ENCODE measurements around the gene SIRT3.

The SIRT3 gene

DNA sequence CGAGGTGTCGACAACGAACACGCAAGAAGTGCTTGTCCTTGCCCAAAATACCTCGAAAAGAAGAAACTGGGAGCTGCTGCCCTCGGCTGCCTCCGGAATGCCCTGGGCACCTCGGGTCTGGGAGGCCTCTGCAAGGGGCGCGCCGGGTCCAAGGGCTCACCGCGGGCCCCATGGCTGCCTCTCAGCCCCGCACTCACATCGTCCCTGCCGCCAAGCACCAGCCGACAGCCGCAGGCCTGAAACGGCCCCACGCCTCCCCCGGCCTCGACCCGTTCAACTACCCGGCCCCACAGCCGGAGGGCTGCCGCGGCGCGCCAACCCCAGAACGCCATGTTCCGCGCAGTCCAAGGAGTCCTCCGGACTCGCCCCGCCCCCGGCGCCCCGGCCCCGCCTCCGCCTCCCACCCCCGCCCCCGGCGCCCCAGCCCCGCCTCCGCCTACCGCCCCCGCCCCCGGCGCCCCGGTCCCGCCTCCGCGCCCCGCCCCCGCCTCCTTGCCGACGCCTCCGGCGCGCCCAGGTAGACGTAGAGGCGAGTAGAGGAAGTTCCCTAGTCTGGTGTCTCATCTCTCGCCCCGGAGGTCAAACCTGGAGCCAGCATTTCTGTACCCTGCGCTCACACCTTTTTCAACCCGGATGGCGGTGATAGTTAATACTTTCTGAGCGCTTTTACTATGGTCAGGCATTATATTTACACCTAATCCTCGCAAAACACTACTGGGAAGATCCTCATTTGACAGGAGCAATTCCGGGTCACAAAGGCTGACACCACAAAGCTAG is at the start of gene SIRT3:
Gene SIRT3, minus strand, starts transcription at position 346 of the 777 bp plus-strand sequence. Its CDS starts 14 bp downstream, at position 332.
- peak; percentile 65 to 74 for DNase-seq (ENCODE audit: low read depth in 1 of 2, low spot score in 1 of 2)

GRCh38 chr11:285894-286220 is 49.7 kb upstream of the SIRT3 start:
- no peak for DNase-seq (ENCODE audit: low read depth in 1 of 2, low spot score in 1 of 2)

DNA sequence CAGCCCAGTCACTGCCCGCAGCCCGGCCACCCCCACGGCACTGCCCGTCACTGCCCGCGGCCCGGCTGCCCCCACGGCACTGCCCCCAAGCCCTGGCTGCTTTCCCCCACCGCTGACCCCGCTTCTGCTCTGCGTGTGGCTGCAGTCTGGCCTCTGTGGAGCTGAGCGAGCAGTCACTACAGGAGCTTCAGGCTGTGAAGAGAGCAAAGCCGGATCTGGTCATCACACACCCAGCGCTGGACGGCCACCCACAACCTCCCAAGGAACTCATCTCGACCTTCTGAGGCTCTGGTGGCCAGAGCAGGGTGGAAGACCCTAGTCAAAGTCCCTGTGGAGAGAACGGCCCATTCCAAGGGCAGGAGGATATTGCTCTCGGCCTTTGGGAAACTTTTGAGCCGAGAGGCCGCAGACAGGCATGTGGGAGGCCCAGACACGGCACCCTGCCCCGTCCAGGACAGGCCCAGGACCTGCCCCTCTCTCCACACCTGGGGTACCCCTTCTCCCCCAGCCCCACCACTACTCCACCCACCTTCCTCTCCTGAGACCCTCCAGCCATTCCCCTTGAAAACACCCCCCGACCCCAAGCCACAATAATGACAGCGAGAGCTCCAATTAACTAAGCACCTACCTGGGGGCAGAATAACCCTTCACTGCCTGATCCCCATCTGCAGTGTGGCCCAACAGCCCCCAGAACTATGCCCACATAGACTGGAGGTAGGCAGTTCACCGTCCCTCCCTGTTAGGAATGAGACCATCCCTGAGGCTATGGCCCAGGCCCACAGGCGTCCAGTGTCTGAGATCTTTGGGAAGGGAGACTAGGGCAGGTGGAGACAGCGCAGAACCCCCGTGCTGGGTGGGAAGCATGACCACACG is 49.1 kb upstream of the SIRT3 start:
- no peak for DNase-seq (ENCODE audit: low read depth in 1 of 2, low spot score in 1 of 2)

DNA sequence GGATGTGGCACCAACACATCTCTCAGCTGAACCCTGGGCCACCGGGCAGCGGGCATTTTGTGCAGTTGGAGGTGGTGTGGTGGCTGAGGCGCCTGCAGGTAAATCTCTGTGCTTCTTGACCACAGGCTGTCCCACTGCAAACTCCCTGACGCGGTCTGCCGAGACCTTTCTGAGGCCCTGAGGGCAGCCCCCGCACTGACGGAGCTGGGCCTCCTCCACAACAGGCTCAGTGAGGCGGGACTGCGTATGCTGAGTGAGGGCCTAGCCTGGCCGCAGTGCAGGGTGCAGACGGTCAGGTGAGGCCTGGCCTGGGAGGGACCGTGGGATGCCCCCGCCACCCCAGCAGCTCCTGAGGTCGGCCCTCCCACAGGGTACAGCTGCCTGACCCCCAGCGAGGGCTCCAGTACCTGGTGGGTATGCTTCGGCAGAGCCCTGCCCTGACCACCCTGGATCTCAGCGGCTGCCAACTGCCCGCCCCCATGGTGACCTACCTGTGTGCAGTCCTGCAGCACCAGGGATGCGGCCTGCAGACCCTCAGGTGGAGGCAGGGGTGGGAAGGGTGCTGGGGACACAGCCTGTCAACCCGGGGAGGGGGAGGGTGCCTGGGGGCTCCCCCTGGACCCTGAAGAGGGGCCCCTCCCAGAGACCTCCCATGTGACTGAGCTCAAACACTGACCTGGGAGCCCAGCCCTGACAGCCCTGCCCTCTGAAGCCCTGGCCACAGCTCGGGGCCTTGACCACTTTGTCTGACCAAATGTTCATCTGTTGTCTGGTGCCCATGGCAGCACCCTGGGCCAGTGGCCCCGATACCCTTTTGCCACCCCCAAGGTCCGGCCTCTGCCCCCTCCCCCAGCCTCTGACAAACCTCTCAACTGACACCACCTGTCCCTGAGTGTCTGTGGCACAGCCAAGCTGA is 48.2 kb upstream of the SIRT3 start:
- DNase-seq (ENCODE audit: low read depth in 1 of 2, low spot score in 1 of 2): no peak

GRCh38 chr11:283405-284104 is 47.4 kb upstream of the SIRT3 start:
- no peak for DNase-seq (ENCODE audit: low read depth in 1 of 2, low spot score in 1 of 2)

- DNase-seq (ENCODE audit: low read depth in 1 of 2, low spot score in 1 of 2): no peak
These were observed 46.7 kb upstream of the SIRT3 start for GRCh38 chr11:282630-283360.

- no peak for DNase-seq (ENCODE audit: low read depth in 1 of 2, low spot score in 1 of 2)
These were observed 46.0 kb upstream of the SIRT3 start for GRCh38 chr11:282171-282570.

DNA sequence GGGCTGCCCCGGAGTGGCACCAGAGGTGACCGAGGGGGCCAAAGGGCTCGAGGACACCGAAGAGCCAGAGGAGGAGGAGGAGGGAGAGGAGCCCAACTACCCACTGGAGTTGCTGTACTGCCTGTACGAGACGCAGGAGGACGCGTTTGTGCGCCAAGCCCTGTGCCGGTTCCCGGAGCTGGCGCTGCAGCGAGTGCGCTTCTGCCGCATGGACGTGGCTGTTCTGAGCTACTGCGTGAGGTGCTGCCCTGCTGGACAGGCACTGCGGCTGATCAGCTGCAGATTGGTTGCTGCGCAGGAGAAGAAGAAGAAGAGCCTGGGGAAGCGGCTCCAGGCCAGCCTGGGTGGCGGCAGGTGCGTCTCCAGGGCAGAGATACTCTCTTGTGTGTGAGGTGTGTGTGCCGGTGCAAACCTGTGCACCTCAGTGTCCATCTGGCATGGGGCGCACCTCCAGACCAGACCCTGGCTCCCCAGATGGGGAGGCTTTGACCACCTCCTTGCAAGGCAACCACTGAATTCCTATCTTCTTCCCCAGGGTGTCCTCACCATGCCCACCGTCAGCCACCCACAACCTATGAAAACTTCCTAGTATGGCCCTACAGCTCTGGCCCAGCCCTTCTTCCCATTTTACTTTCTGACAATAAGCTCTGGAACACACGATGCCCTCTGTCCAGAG is 45.5 kb upstream of the SIRT3 start:
- DNase-seq (ENCODE audit: low read depth in 1 of 2, low spot score in 1 of 2): no peak

DNA sequence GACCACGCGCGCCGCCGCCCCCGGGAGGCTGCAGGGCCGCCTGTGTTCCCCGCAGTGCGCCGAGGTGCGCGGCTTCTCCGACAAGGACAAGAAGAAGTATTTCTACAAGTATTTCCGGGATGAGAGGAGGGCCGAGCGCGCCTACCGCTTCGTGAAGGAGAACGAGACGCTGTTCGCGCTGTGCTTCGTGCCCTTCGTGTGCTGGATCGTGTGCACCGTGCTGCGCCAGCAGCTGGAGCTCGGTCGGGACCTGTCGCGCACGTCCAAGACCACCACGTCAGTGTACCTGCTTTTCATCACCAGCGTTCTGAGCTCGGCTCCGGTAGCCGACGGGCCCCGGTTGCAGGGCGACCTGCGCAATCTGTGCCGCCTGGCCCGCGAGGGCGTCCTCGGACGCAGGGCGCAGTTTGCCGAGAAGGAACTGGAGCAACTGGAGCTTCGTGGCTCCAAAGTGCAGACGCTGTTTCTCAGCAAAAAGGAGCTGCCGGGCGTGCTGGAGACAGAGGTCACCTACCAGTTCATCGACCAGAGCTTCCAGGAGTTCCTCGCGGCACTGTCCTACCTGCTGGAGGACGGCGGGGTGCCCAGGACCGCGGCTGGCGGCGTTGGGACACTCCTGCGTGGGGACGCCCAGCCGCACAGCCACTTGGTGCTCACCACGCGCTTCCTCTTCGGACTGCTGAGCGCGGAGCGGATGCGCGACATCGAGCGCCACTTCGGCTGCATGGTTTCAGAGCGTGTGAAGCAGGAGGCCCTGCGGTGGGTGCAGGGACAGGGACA is 44.8 kb upstream of the SIRT3 start:
- no peak for DNase-seq (ENCODE audit: low read depth in 1 of 2, low spot score in 1 of 2)

DNA sequence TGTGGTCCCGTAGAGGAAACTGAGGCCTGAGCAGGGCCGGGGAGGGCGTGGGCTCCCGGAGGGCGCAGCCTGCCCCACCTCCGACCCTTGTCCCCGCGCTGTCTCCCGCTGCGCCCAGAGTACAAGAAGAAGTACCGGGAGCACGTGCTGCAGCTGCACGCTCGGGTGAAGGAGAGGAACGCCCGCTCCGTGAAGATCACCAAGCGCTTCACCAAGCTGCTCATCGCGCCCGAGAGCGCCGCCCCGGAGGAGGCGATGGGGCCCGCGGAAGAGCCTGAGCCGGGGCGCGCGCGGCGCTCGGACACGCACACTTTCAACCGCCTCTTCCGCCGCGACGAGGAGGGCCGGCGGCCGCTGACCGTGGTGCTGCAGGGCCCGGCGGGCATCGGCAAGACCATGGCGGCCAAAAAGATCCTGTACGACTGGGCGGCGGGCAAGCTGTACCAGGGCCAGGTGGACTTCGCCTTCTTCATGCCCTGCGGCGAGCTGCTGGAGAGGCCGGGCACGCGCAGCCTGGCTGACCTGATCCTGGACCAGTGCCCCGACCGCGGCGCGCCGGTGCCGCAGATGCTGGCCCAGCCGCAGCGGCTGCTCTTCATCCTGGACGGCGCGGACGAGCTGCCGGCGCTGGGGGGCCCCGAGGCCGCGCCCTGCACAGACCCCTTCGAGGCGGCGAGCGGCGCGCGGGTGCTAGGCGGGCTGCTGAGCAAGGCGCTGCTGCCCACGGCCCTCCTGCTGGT is 44.0 kb upstream of the SIRT3 start:
- DNase-seq (ENCODE audit: low read depth in 1 of 2, low spot score in 1 of 2): no peak

DNA sequence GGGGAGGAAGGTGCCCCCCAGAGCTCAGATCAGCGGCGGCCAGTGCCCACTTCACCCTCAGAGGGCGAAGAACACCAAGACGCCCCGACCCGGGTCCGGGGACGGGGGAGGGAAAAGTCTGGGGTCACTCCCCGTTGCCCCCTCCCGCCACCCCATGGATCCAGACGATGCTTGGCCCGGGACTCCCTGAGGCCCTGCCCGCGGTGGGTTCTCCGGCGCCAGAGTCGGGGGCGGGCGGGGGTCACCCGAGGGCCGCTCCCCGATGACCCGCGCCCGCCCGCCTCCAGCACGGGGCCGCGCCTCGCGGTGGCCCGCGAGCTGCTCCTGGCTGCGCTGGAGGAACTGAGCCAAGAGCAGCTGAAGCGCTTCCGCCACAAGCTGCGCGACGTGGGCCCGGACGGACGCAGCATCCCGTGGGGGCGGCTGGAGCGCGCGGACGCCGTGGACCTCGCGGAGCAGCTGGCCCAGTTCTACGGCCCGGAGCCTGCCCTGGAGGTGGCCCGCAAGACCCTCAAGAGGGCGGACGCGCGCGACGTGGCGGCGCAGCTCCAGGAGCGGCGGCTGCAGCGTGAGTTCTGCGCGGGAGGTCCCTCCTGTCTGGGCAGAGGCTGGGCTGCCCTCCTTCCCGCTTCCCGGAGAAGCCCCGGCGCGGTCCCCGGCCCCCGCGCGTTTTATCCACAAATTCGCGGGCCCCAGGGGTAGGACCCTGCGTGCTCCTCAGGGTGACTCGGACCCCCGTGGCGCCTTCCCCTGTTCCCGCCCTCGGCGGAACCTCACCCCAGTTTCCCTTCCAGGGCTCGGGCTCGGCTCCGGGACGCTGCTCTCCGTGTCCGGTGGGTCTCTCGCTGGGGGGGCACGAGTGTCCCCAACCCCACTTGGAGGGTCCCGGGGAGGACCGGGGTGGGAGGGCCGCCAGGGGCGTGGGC is 43.2 kb upstream of the SIRT3 start:
- DNase-seq (ENCODE audit: low read depth in 1 of 2, low spot score in 1 of 2): no peak

- DNase-seq (ENCODE audit: low read depth in 1 of 2, low spot score in 1 of 2): no peak
These were observed 42.1 kb upstream of the SIRT3 start, which contains the start of gene NLRP6 for GRCh38 chr11:278001-278951. Gene NLRP6, plus strand, starts transcription at chr11:278407. Its CDS starts 163 bp downstream, at chr11:278570.

DNA sequence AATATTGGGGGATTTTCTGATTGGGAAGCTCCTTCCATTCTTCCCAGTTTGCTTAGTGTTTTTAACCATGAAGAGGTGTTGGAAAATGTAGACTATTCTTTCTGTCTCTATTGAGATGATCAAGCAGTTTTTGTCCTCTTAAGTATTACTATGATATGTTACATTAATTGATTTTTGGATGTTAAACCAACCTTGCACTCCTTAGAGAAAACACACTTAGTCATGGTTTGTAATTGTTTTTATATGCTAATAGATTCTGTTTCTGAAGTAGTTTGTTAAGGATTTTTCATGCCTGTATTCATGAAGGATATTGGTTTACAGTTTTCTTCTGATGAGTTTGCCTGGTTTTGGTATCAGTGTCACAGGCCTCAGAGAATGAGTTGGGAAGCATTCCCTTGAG is 40.1 kb upstream of the SIRT3 start:
- no peak for DNase-seq (ENCODE audit: low read depth in 1 of 2, low spot score in 1 of 2)

- DNase-seq (ENCODE audit: low read depth in 1 of 2, low spot score in 1 of 2): no peak
These were observed 36.7 kb upstream of the SIRT3 start for GRCh38 chr11:272931-273198.

GRCh38 chr11:272195-272930 is 36.2 kb upstream of the SIRT3 start:
- DNase-seq (ENCODE audit: low read depth in 1 of 2, low spot score in 1 of 2): no peak
